ENCODE data around the gene FBXO31. TPM values are rescaled to one million over a fixed set of nuclear protein-coding genes. Genes with fewer than 3 reads are reported as not detected.

FBXO31 gene
- total and polyA plus RNA-seq, 10 of the 15 experiments (the other 5 are each of a cell fraction or from before 2014, with no cell fraction given): 0.19 to 33.1 (median 10.3) TPM

DNA sequence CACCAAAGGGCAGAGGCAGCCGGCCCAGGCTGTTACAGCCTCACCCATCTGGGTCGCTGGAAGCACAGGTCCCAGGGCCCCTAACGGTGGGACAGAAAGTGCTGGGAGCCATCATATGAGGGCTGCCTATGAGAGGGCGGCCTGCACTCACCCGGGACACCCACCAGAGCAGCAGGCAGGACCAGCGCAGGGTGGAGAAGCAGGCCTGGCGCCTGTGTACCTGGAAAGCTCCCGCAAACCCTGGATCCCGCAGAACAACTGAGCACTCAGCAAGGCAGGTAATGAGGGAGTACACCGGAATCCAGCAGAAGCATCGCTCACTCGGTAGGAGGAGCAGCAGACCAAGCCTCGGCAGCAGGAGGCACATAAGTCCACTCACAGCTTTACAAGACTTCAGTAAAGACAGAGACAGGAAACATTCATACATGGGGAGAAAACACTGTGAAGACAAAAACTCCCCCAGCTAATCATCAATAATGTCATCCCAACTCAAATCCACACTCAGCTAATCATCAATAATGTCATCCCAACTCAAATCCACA, 34.9 kb downstream of the FBXO31 start:
- 92% methylated on average over 13 of the region's 13 CpGs for WGBS (ENCODE audit: insufficient coverage, insufficient replicate concordance, low lambda C conversion rate, missing lambda C conversion rate)
- Histone ChIP-seq H3K4me3 (no peak overlapping the region), H3K36me3 (ENCODE audit: control insufficient read depth in 2 of 2, insufficient read depth in 2 of 2, low read length in 1 of 2) (peaks cover 0 to 7% of the 10 kb centered on the region in 2 experiments; a peak in 3 of 4 replicates), H3K9ac (ENCODE audit: control insufficient read depth, insufficient read depth, low read length) (no peak overlapping the region), H2AFZ (ENCODE audit: control insufficient read depth, low read depth, low read length) (no peak overlapping the region), H3K27ac (ENCODE audit: control insufficient read depth, insufficient read depth) (no peak overlapping the region), H3K4me1 (ENCODE audit: control insufficient read depth, insufficient read depth, low read length) (no peaks in the 10 kb centered on the region), H3K4me2 (ENCODE audit: control insufficient read depth, insufficient read depth) (no peak overlapping the region), H3K27me3 (replicated peaks in 1 of 2; ENCODE audit: control insufficient read depth in 2 of 2, insufficient read depth in 2 of 2, low read length in 1 of 2) (no peaks in the 10 kb centered on the region), H3K79me2 (ENCODE audit: control insufficient read depth, insufficient read depth, low read length) (no peaks in the 10 kb centered on the region), H3K9me3 (replicated peaks; ENCODE audit: control insufficient read depth, insufficient read depth, low read length) (no peaks in the 10 kb centered on the region), H4K20me1 (ENCODE audit: control insufficient read depth, insufficient read depth) (no peaks in the 10 kb centered on the region)
- no peak for FAIRE-seq
- SMC1A ChIA-PET (ENCODE audit: uncharacterized antibody, unreplicated experiment): no interaction called here
- no peak for DNase-seq (ENCODE audit: low read depth, low spot score)
- BruUV-seq (replicated peaks): no TSS peak
- no peak for ATAC-seq
- in situ Hi-C loops (cut with MboI) (no loop called here), intact Hi-C loops (cut with micrococcal nuclease; ENCODE audit: unreplicated experiment) (no loop called here)
- CTCF ChIA-PET: interaction anchor here (1.2 kb wide), 1 partner anchor 46 kb away, joined by 3 read pairs; no protein-coding TSS in a partner anchor
- RAD21 ChIA-PET (ENCODE audit: unreplicated experiment): no interaction called here
- POLR2A ChIA-PET: no interaction called here
- no peak for TF ChIP-seq GABPA (IDR thresholded peaks at IDR 0.05; ENCODE audit: low read depth)
- TF ChIP-seq NR2C1 (IDR thresholded peaks at IDR 0.05): no peak
- no peak for TF ChIP-seq RCOR1 (conservative IDR thresholded peaks at IDR 0.05; ENCODE audit: low read depth, low read length)
- TF ChIP-seq CHD4 (IDR thresholded peaks at IDR 0.05): no peak
- TF ChIP-seq POLR2AphosphoS5 (IDR thresholded peaks at IDR 0.05; ENCODE audit: low read length): no peak
- no peak for TF ChIP-seq WRNIP1 (IDR thresholded peaks at IDR 0.05; ENCODE audit: borderline replicate concordance, low read depth, low read length)
- no peak for TF ChIP-seq IKZF1 (conservative IDR thresholded peaks at IDR 0.05)
- no peak for TF ChIP-seq ATF2 (IDR thresholded peaks at IDR 0.05; ENCODE audit: low read length)
- TF ChIP-seq NFYB (IDR thresholded peaks at IDR 0.05; ENCODE audit: insufficient read depth, low read depth, low read length): no peak
- no peak for TF ChIP-seq ETV6 (conservative IDR thresholded peaks at IDR 0.05 in 1 of 2, IDR thresholded peaks at IDR 0.05 in 1 of 2; ENCODE audit: borderline replicate concordance in 1 of 2, low read depth in 1 of 2)
- no peak for TF ChIP-seq ZNF217 (IDR thresholded peaks at IDR 0.05)
- TF ChIP-seq MYC (IDR thresholded peaks at IDR 0.05; ENCODE audit: insufficient read depth, insufficient read length, insufficient replicate concordance, low read length, severe bottlenecking): no peak
- no peak for TF ChIP-seq EP300 (IDR thresholded peaks at IDR 0.05; ENCODE audit: borderline replicate concordance in 1 of 2, control insufficient read depth in 1 of 2, low read depth in 2 of 2, low read length in 2 of 2)
